Keratinocyte (primary cell): ENCODE data around the gene GRAMD1B.

Experiments
- EZH2 ChIP-seq: IDR thresholded peaks from one replicate; pipeline ENCODE4 v1.6.1; 2012; ENCODE audit warnings: inconsistent platforms, mild to moderate bottlenecking, low read length, moderate library complexity
- TF ChIP-seq, protein P1 (sequence below), 3 experiments: IDR thresholded peaks in 1 of 3; conservative IDR thresholded peaks in 1 of 3; optimal IDR thresholded peaks in 1 of 3; 2 replicates in 2 of 3; 3 replicates in 1 of 3; pipeline versions ENCODE3 to v1.5.1; 2011; ENCODE audit warnings: low read length in 3 of 3, mild to moderate bottlenecking in 3 of 3, moderate library complexity in 2 of 3, control low read depth in 1 of 3, inconsistent platforms in 1 of 3; ENCODE audit not compliant: insufficient read depth in 2 of 3; ENCODE audit errors: extremely low read depth in 1 of 3

DNA sequence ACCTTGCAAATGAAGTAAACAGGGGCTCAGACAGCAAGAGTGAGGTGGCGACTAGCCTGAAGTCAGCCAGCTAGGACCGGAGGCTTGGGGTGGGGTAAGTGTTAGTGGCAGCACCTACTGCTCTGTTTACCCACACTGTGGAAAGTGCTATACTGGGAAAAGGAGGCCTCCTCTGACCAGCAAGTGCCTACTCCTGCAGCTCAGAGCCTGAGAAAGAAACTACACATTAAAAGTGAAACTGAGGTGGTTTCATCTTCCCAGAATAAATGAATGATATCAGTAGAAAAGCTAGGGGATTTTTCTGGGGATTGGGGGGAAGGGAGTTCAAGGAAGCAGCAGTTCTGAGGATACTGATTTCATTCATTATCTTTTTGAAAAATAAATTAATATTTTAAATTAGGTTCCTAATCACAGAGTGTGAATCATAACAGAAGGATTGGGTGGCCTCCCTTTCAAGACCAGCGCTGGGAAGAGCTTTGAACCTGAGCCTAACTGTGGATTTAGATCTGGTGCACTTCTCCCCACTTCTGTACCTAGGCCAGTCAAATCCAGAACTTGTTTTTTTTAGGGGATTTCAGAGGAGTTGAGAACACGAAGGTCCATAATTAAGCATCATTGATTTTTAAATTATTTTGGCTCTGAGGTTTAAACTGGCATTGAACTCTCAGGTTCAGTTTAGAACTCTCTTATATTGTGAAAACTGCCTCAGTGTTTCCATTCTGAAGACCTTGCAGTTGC, 48.1 kb upstream of the GRAMD1B start:
- TF ChIP-seq, protein P1, sequence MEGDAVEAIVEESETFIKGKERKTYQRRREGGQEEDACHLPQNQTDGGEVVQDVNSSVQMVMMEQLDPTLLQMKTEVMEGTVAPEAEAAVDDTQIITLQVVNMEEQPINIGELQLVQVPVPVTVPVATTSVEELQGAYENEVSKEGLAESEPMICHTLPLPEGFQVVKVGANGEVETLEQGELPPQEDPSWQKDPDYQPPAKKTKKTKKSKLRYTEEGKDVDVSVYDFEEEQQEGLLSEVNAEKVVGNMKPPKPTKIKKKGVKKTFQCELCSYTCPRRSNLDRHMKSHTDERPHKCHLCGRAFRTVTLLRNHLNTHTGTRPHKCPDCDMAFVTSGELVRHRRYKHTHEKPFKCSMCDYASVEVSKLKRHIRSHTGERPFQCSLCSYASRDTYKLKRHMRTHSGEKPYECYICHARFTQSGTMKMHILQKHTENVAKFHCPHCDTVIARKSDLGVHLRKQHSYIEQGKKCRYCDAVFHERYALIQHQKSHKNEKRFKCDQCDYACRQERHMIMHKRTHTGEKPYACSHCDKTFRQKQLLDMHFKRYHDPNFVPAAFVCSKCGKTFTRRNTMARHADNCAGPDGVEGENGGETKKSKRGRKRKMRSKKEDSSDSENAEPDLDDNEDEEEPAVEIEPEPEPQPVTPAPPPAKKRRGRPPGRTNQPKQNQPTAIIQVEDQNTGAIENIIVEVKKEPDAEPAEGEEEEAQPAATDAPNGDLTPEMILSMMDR (optimal IDR thresholded peaks at IDR 0.05 in 1 of 3, IDR thresholded peaks at IDR 0.05 in 1 of 3, conservative IDR thresholded peaks at IDR 0.05 in 1 of 3; ENCODE audit: extremely low read depth in 1 of 3, insufficient read depth in 2 of 3, low read length in 3 of 3) = no peak
- TF ChIP-seq EZH2 = no peak
